HT-29 (cell line): Measurements from ENCODE around the gene CIAO2B. TPM values are rescaled to one million over a fixed set of nuclear protein-coding genes. Genes with fewer than 3 reads are reported as not detected.
"Not testable (repeated sequence)": the region's sequence is repeated elsewhere in the genome, so short reads cannot be mapped to it uniquely, and the experiment has no call there.

Experiments
- DNase-seq: peaks from one replicate; pipeline ENCODE4 v3.0.0-alpha.2; 2015; ENCODE audit warnings: low spot score
- total RNA-seq: library from RNA; depleted of rRNA; stranded (reverse); fragments of >200 nt; shearing (Covaris generic); gene quantifications from 2 replicates; pipeline ENCODE4 v1.2.3, GENCODE V29; 2014; rRNA removed

The CIAO2B gene
- total RNA-seq: 242 and 281 TPM in 2 replicates

DNA sequence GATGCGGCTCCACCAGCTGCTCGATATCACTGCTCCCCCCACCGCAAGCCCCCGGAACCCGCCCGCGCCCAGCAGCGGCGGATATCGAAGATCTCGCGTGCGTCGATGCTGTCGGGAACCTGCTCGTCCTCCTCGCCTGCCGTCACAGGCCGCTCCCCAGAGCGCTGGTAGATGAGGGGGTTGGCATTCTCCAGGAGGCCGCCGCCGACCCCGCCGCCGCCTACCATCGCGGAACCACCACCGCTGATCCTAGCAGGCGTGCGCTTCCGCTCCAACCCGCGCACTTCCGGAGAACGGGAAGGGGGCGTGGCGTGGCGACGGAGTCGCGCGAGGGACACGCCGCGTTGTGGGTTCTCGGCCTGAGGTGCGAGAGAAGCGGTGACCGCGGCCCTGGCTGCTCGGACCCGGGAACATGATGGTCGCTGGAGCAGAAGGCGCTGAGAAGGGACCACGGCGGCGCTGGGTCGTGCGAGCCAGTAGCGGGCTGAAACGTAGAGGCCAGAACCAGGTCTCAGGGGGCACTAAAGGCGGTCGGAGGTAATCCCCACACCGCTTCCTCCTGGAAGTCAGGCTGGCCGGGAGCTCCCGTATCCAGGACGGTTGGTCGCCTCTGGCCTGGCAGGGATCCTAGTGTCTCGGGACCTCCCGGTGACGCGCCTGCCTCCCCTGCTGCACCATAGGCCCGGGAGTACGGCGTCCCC lies at the start of gene CIAO2B:
Gene CIAO2B, minus strand, starts transcription at position 265 of the 701 bp plus-strand sequence. Its CDS starts 38 bp downstream, at position 227.
- peak; percentile 82 for DNase-seq

DNA sequence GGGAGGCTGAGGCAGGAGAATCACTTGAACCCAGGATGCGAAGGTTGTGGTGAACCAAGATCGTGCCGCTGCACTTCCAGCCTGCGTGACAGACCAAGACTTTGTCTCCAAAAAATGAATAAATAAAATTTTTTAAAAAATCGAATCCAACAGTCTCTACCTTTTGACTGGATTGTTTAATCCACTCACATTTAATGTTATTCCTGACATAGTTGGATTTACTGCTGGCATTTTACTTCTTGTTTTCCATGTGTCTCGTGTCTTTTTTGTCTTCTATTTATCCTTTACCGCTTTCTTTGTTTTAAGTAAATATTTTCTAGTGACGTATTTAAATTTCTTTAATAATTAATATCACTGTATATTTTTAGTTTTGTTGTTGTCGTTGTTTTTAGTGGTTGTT lies 48.8 kb upstream of the CIAO2B start:
- DNase-seq: no peak

GRCh38 chr16:66979011-66979717 lies 45.0 kb upstream of the CIAO2B start:
- no peak for DNase-seq

DNA sequence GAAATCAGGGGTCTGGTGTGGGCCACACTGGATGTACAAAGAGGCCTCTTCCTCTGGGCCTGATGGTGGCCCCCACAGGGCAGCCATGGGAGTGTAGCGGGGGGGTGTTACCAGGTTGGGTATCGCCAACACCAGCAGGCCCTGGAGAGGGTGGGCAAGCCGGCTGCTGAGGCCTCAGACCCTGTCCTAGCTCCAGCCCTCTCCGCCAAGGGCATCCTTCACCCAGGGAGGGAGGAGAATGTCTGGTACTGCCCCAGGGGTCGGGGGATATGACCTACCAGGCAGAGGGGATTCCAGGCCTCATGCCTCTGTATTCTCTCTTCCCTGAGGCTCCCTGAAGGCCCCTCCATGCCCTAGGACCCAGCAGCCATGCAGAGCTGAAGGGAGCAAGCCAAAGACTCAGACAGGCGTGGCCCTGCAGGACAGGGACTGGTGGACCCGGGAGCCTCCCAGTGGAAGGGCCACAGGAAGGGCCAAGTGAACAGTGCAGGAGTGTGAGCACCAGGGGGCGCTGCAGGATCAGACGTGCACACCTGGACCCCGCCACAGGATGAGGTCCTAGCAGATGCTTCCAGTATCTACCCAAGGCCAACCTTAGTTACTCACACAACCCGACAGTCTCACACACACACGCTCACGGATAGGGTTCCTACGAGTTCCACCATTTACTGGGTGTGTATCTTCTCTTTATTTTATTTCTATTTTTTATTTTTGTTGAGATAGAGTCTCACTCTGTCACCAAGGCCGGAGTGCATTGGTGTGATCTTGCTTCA lies 43.3 kb upstream of the CIAO2B start:
- DNase-seq: peak; percentile 91

GRCh38 chr16:66976746-66977145 lies 42.5 kb upstream of the CIAO2B start:
- DNase-seq: no peak

DNA sequence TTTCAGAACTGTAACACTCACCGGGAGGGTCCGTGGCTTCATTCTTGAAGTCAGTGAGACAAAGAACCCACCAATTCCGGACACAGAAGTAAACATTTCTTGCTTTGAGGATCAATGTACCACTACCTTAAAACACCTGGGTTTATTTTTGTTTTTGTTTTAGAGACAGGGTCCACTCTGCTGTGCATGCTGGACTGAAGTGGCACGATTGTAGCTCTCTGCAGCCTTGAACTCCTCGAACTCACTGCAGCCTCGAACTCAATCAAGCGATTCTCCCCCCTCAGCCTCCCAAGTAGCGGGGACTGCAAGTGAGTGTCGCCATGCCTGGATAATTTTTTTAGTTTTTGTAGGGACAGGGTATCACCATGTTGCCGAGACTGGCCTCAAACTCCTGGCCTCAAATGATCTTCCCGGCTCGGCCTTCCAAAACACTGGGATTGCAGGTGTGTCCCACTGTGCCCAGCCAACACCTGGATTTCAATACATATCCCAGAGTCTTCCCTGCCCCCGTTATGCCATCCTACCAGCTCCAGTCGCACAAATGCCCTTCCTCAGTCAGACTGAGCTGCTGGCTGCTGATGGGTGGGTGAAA lies 41.2 kb upstream of the CIAO2B start:
- no peak for DNase-seq

DNA sequence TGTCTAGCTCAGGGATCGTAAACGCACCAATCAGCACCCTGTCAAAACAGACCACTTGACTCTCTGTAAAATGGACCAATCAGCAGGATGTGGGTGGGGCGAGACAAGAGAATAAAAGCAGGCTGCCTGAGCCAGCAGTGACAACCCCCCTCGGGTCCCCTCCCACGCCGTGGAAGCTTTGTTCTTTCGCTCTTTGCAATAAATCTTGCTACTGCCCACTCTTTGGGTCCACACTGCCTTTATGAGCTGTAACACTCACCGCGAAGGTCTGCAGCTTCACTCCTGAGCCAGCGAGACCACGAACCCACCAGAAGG lies 40.7 kb upstream of the CIAO2B start:
- not testable (repeated sequence) for DNase-seq

- DNase-seq: not testable (repeated sequence)
Observed at GRCh38 chr16:66974156-66974931, 40.1 kb upstream of the CIAO2B start.

DNA sequence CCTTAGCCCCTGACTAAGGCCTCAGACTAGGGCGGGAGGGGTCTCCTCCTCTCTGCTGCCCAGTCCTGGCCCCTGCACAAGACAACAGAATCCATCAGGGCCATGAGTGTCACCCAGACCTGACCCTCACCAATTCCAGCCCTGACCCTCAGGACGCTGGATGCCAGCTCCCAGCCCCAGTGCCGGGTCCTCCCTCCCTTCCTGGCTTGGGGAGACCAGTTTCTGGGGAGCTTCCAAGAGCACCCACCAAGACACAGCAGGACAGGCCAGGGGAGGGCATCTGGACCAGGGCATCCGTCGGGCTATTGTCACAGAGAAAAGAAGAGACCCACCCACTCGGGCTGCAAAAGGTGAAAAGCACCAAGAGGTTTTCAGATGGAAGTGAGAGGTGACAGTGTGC lies 39.5 kb upstream of the CIAO2B start:
- no peak for DNase-seq

GRCh38 chr16:66972983-66973382 lies 38.8 kb upstream of the CIAO2B start:
- DNase-seq: no peak

DNA sequence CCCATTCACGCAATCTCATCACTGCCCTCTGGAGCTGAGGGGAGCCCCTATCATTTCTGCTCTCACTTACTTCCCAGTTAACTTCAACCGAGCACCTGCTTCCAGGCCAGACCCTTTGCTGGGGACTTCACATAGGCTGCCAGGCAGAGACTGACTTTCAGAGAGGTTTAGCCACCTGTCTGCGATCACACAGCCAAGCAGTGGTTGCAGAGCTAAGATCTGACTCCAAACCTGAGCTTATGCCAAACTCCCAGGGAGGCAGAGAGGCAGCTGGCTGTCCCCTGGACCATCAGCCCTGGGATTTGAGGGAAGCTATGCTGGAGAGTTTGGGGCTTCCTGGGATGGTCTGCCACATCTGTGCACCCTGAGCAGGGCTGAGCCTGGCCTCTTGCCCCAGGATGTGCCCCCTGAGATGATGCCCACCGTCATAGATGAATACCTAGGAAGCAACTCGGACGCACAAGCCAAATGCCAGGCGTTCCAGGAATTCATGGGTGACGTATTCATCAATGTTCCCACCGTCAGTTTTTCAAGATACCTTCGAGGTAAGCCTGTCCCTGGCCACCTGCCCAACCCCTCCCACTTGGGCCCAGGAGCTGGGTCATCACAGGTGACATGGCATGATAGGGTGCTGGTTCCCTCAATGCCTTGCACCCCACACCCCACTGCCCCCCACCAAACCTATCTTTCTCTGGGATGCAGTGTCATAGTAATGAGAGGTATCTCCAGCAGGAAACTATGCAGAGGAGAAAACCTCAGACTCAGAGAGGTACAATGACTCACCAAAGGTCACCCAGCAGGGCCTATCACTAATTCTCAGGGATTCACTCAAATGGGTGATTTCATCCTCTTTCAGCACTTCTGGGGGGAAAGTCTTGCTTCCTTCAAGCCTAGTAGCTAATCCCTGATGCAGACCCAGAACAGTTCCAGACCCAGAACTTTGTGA lies 36.8 kb upstream of the CIAO2B start:
- no peak for DNase-seq

DNA sequence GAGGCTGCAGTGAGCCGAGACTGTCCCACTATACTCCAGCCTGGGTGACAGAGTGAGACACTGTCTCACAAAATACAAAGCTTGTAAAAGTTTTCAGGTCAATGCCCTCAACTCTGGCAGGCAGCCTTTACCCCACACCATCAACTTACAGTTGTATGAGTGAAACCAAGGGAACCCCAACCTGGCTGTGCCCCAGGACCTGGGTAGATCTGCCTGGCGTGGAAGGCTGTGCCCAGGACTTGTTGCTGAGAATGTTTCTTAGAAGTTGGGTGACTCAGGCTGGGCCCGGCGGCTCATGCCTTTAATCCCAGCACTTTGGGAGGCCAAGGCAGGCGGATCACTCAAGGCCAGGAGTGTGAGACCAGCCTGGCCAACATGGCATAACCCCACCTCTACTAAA lies 34.6 kb upstream of the CIAO2B start:
- no peak for DNase-seq

DNA sequence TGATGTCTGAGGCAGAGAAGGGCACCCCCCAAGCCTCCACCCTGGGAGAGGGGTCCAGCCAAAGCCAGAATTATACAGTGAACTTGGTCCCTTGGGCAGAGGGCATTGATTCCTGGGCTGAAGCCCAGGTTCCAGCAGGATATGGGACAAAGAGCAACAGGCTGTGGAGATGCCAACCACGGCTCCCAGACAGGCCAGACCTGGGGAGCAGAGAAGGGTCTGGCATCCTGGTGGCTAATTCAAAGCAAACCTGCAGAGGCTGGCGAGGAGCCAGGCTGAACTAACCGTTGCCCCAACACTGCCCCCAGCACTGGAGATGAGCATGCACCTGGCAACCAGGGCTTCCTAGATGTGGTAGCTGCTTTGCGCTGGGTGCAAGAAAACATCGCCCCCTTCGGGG lies 29.8 kb upstream of the CIAO2B start:
- no peak for DNase-seq

DNA sequence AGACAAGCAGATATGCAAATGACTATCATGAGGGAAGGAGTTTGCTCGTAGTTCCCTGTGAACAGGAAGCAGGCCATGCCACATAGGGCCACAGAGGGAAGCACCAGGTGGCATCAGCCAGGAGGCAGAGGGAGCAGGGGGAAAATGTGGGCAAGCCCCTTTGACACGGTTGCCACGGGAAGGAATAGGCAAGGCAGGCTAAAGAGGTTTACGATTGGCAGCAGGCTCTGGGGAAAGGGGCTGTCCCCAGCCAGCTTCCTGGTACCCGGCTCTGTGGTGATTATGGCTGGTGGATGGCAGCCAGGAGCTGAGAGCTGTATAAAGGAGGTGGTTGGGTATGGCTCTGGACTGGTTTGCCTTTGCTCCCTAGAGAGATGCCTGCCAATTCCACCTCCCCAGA lies 27.7 kb upstream of the CIAO2B start:
- DNase-seq: no peak

DNA sequence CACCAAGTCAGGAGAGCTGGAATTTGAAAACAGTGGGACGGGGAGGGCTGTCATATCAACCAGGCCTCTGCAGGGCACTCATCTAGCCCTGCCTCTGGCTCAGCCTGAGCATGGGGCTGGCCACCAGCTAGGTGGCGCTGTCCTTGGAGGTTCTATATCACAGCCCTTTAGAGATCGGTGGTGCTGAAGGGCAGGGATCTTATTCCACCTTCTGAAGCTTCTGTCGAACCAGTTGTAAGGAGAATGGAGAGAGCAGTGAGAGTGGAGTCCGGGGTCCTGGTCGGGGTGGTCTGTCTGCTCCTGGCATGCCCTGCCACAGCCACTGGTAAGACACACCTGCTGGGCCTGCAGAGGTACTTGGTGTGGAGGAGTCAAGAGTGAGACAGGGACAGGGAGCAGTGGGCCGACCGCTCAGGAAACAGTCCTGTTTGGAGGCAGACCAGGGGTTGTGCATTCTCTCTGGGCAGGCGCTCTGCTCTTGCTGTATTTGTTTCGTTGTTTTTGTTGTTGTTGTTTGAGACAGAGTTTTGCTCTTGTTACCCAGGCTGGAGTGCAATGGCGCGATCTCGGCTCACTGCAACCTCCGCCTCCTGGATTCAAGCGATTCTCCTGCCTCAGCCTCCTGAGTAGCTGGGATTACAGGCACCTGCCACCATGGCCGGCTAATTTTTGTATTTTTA lies 27.0 kb upstream of the CIAO2B start, which contains the start of gene CES3:
Gene CES3, plus strand, starts transcription at position 202 of the 680 bp plus-strand sequence. Its CDS starts 42 bp downstream, at position 244.
- peak; percentile 91 for DNase-seq

DNA sequence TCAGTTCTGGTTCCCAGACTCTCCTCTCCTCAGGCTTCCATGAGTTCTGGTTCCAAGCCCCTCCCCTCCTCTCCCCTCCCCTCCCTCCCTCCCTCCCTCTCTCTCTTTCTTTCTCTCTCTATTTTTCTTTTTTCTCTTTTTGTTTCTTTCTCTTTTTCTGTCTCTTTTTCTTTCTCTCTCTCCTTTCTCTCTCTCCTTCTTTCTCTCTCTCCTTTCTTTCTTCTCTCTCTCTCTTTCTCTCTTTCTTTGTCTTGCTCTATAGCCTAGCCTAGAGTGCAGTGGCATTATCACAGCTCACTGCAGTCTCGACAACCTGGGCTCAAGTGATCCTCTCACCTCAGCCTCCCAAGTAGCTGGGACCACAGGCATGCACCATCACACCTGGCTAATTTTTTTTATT lies 26.1 kb upstream of the CIAO2B start:
- no peak for DNase-seq

GRCh38 chr16:66959704-66960161 lies 25.5 kb upstream of the CIAO2B start:
- DNase-seq: no peak

- no peak for DNase-seq
Observed at GRCh38 chr16:66958857-66959703, 24.9 kb upstream of the CIAO2B start.

- DNase-seq: not testable (repeated sequence)
Observed at GRCh38 chr16:66956154-66956457, 21.9 kb upstream of the CIAO2B start.
